Mesodermal cell (in vitro differentiated cells): Measurements from ENCODE around the gene LGR4.

Source experiments
- H3K27ac ChIP-seq: 2 replicates; pipeline ENCODE4 v1.7.0; 2013; ENCODE audit warnings: mild to moderate bottlenecking, low read depth, low read length, moderate library complexity; ENCODE audit not compliant: severe bottlenecking
- H3K36me3 ChIP-seq: 2 replicates; pipeline ENCODE4 v1.7.1; 2013; ENCODE audit warnings: mild to moderate bottlenecking, low read length, moderate library complexity; ENCODE audit not compliant: control insufficient read depth, insufficient read depth
- H3K4me1 ChIP-seq: one replicate; pipeline ENCODE4 v1.7.1; 2013; ENCODE audit warnings: mild to moderate bottlenecking, low read length; ENCODE audit not compliant: insufficient read depth, control insufficient read depth, poor library complexity, severe bottlenecking
- H3K4me3 ChIP-seq: 2 replicates; pipeline ENCODE4 v1.7.0; 2013; ENCODE audit warnings: low read length, control low read depth, mild to moderate bottlenecking; ENCODE audit not compliant: insufficient read depth, poor library complexity, severe bottlenecking; ENCODE audit errors: extremely low read depth
- H3K9me3 ChIP-seq: 2 replicates; pipeline ENCODE4 v1.7.1; 2013; ENCODE audit warnings: mild to moderate bottlenecking, low read length, moderate library complexity; ENCODE audit not compliant: control insufficient read depth
- WGBS, 2 experiments: methylation state at CpG; one replicate each; pipeline ENCODE4 v1.1.5; 2013; ENCODE audit warnings: missing lambda C conversion rate in 2 of 2; ENCODE audit not compliant: insufficient coverage in 2 of 2; 5-methylcytosine and 5-hydroxymethylcytosine counted together

The LGR4 gene

GRCh38 chr11:27379449-27379848, 93.1 kb downstream of the LGR4 start:
- H3K4me3 ChIP-seq, result no peak overlapping the region
- no peaks in the 10 kb centered on the region for H3K9me3 ChIP-seq
- peaks cover 1% of the 10 kb centered on the region for H3K4me1 ChIP-seq
- WGBS, 2 experiments, result 89 to 90% methylated on average over 2 to 3 of the region's 3 CpGs
- H3K36me3 ChIP-seq, result peaks cover 62% of the 10 kb centered on the region
- H3K27ac ChIP-seq, result no peak overlapping the region

GRCh38 chr11:27375370-27375769, 97.2 kb downstream of the LGR4 start:
- Histone ChIP-seq H3K4me3 (no peak overlapping the region), H3K27ac (no peak overlapping the region), H3K36me3 (peaks cover 72% of the 10 kb centered on the region), H3K9me3 (no peaks in the 10 kb centered on the region), H3K4me1 (peaks cover 5% of the 10 kb centered on the region)
- no CpG with 5 or more reads among the region's 2 CpGs for WGBS, 2 experiments

GRCh38 chr11:27373856-27374602, 98.6 kb downstream of the LGR4 start:
- peaks cover 60% of the 10 kb centered on the region for H3K36me3 ChIP-seq
- WGBS, 2 experiments, result 88 to 100% methylated on average over 1 to 2 of the region's 6 CpGs
- peaks cover 7% of the 10 kb centered on the region for H3K4me1 ChIP-seq
- H3K4me3 ChIP-seq, result no peak overlapping the region
- no peak overlapping the region for H3K27ac ChIP-seq
- H3K9me3 ChIP-seq, result no peaks in the 10 kb centered on the region

- Histone ChIP-seq H3K4me3 (no peak overlapping the region), H3K4me1 (peaks cover 7% of the 10 kb centered on the region), H3K9me3 (no peaks in the 10 kb centered on the region), H3K27ac (no peak overlapping the region), H3K36me3 (peaks cover 61% of the 10 kb centered on the region)
- 86 to 100% methylated on average over 1 of the region's 3 CpGs for WGBS, 2 experiments
These were observed 99.2 kb downstream of the LGR4 start for GRCh38 chr11:27373392-27373791.

- WGBS, 2 experiments, result 82 to 100% methylated on average over 2 of the region's 2 CpGs
- peaks cover 64% of the 10 kb centered on the region for H3K36me3 ChIP-seq
- H3K27ac ChIP-seq, result no peak overlapping the region
- H3K4me3 ChIP-seq, result no peak overlapping the region
- no peaks in the 10 kb centered on the region for H3K9me3 ChIP-seq
- peaks cover 7% of the 10 kb centered on the region for H3K4me1 ChIP-seq
These were observed 100.4 kb downstream of the LGR4 start for GRCh38 chr11:27372164-27372563.

- Histone ChIP-seq H3K36me3 (peaks cover 61% of the 10 kb centered on the region), H3K27ac (no peak overlapping the region), H3K4me1 (peaks cover 7% of the 10 kb centered on the region), H3K4me3 (no peak overlapping the region), H3K9me3 (no peaks in the 10 kb centered on the region)
These were observed 101.1 kb downstream of the LGR4 start for GRCh38 chr11:27371489-27371888.

GRCh38 chr11:27370374-27370773, 102.2 kb downstream of the LGR4 start:
- H3K4me3 ChIP-seq, result no peak overlapping the region
- WGBS, 2 experiments, result 60 to 62% methylated on average over 1 to 2 of the region's 2 CpGs
- H3K27ac ChIP-seq, result peak overlapping the region; percentile 11
- peaks cover 57% of the 10 kb centered on the region for H3K36me3 ChIP-seq
- H3K4me1 ChIP-seq, result peaks cover 7% of the 10 kb centered on the region
- H3K9me3 ChIP-seq, result no peaks in the 10 kb centered on the region

GRCh38 chr11:27367881-27368280, 104.7 kb downstream of the LGR4 start:
- 96 to 97% methylated on average over 10 of the region's 10 CpGs for WGBS, 2 experiments
- peaks cover 35% of the 10 kb centered on the region for H3K36me3 ChIP-seq
- no peak overlapping the region for H3K27ac ChIP-seq
- peaks cover 7% of the 10 kb centered on the region for H3K4me1 ChIP-seq
- no peaks in the 10 kb centered on the region for H3K9me3 ChIP-seq
- no peak overlapping the region for H3K4me3 ChIP-seq

GRCh38 chr11:27363576-27364117, 108.9 kb downstream of the LGR4 start:
- peaks cover 13% of the 10 kb centered on the region for H3K36me3 ChIP-seq
- H3K27ac ChIP-seq, result peak overlapping the region; percentile 62
- H3K4me3 ChIP-seq, result peak overlapping the region; percentile 73
- WGBS, 2 experiments, result 73 to 89% methylated on average over 4 to 8 of the region's 13 CpGs
- no peaks in the 10 kb centered on the region for H3K4me1 ChIP-seq
- H3K9me3 ChIP-seq, result no peaks in the 10 kb centered on the region

GRCh38 chr11:27362749-27363575, 109.6 kb downstream of the LGR4 start, which contains the start of gene CCDC34:
Gene CCDC34, minus strand, starts transcription at chr11:27363215. Its CDS starts 21 bp downstream, at chr11:27363194.
- H3K27ac ChIP-seq, result peak within 1 kb of the TSS; percentile 62
- peaks cover 6% of the 10 kb centered on the region for H3K36me3 ChIP-seq
- peak within 1 kb of the TSS; percentile 73 for H3K4me3 ChIP-seq
- 1% methylated on average over 36 to 45 of the region's 57 CpGs for WGBS, 2 experiments
- H3K4me1 ChIP-seq, result no peaks in the 10 kb centered on the region
- H3K9me3 ChIP-seq, result no peaks in the 10 kb centered on the region
